NCI-H2196 (cell line): ENCODE measurements around the gene NKAIN2.

Experiments used
- DNase-seq: peaks from one replicate; lab custom pipeline; 2025; ENCODE audit not compliant: unreplicated experiment; lab: John Stamatoyannopoulos, UW

NKAIN2 gene

DNA sequence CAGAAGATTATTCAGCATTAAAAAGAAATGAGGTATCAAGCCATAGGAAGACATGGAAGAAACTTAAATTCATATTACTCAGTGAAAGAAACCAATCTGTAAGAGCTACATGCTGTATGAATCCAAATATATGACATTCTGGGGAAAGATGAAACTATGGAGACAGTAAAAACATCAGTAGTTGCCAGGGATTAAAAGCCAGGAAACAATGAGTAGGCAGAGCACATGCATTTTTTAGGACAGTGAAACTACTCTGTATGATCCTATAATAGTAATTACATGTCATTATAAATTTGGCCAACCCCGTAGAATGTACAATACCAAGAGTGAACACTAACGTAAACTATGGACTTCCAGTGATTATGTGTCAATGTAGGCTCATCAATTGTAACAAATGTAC lies 1065.8 kb downstream of the NKAIN2 start:
- DNase-seq, result no peak

DNA sequence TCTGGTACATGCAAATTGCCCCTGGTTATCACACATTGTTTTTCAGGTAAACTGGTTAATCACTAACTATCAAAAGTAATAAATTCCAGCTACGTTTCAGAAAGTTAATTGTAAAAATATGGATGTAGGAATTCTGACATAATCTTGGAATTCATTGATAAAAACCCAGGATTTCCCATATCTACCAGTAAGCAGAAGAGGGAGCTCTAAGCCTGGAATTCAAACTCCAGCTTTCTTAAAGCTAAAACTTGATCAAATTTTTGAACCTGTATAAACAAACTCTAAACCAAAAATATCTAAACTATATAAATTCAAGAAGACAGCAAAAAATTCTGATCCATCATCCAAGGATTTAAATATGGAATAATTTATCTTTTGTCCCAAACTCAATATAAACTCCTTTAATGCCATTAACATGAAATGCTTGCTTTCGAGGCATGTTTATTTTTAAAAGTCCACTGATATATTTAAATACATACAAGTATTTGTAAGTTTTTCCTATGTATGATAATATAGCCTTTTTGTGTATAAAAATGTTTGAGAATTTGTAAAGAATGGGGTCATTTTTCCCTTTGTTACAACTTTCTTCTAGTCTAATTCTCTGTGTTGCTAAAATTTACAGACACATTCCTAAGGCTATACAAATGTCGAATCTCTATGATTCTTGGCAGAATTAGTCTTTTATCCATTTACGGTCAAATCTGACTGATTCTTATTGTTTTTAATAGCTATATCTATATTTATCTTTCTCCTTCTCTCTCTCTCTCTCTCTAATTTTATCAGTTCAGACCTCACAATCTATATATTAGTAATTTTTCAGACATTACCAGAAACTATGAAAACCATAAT lies 1067.2 kb downstream of the NKAIN2 start:
- DNase-seq, result peak; percentile 10

DNA sequence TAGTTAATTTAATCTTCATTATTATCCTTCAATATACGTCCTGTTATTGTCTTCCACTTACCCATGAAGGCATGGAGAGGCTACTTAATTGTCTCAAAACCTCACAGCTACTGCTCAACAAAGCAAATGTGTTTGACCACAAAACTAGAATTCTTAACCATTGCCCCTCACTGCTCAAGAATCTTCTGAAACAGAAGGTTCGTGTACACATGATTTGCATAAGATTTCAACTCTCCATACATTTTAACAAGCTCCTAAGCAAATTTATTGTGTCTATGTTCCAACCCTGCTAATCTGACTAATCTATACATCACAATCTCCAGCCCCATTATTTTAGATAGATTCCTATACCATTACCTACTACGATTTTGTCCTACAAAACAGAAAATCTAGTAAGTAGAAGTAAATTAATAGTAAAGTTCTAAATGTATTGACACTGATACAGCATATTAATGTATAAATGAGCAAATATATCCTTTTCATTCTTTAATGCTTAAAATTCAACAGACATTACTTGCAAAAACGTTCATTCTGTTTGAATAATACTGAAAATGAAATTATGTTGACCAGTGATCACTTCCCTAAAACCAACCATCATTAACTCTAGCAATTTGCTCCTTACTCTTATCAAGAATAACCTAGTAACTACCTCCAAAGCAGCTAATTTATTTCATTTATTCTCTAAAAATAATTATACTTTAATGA lies 1068.8 kb downstream of the NKAIN2 start:
- no peak for DNase-seq

DNA sequence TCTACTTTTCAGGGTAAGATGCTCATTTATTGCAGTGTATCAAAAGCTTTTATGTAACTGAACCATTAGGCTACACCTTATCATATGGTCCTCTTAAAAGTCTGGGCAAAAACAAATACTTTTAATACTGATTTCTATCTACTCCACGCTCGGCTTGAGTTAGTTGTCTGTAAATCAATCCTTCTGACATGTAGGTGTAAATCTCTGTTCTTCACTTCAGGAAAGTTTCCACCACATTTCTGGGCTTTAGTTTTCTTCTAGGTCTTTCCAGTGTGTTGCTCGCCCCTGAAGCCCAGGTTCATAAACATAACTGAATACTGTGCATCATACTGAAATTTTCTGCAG lies 1069.4 kb downstream of the NKAIN2 start:
- no peak for DNase-seq
